ENCODE data around the gene SRPK3.

The SRPK3 gene

DNA sequence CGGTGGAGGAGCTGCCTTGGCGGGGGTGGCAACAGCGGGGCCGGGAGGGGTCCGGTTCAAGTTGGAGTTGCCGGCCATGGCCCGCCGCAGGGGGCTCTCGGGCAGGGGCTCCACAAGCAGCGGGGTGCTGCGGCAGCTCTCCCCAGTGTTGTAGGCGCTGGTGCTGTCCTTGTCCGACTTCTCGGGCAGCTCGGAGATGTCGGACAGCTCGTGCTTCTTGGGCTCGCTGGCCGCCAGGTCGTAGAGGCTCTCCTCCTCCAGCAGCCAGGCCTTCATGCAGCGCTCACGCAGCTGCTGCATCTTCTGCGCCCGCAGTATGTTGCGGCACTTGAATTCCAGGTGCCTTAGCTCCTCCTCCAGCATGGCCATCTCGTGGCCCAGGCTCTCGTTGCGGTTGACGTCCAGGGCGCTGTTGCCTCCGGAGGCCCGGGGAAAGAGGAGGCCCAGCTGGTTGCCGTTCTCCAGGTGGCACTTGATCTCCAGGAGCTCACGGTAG lies 23.3 kb downstream of the SRPK3 start:
- Histone ChIP-seq H3K27me3 (ENCODE audit: insufficient read depth, poor library complexity, severe bottlenecking) (no peaks in the 10 kb centered on the region), H3K4me3 (replicated peaks; ENCODE audit: insufficient read depth, low read length) (no peak overlapping the region), H3K27ac (replicated peaks) (no peak overlapping the region)
- no peak for DNase-seq (ENCODE audit: low read depth in 1 of 2, low spot score in 1 of 2)
- no peak for TF ChIP-seq GABPA (IDR thresholded peaks at IDR 0.05; ENCODE audit: low read depth)
- TF ChIP-seq, protein P1, sequence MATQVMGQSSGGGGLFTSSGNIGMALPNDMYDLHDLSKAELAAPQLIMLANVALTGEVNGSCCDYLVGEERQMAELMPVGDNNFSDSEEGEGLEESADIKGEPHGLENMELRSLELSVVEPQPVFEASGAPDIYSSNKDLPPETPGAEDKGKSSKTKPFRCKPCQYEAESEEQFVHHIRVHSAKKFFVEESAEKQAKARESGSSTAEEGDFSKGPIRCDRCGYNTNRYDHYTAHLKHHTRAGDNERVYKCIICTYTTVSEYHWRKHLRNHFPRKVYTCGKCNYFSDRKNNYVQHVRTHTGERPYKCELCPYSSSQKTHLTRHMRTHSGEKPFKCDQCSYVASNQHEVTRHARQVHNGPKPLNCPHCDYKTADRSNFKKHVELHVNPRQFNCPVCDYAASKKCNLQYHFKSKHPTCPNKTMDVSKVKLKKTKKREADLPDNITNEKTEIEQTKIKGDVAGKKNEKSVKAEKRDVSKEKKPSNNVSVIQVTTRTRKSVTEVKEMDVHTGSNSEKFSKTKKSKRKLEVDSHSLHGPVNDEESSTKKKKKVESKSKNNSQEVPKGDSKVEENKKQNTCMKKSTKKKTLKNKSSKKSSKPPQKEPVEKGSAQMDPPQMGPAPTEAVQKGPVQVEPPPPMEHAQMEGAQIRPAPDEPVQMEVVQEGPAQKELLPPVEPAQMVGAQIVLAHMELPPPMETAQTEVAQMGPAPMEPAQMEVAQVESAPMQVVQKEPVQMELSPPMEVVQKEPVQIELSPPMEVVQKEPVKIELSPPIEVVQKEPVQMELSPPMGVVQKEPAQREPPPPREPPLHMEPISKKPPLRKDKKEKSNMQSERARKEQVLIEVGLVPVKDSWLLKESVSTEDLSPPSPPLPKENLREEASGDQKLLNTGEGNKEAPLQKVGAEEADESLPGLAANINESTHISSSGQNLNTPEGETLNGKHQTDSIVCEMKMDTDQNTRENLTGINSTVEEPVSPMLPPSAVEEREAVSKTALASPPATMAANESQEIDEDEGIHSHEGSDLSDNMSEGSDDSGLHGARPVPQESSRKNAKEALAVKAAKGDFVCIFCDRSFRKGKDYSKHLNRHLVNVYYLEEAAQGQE (IDR thresholded peaks at IDR 0.05; ENCODE audit: insufficient replicate concordance, low read depth): no peak
- no peak for TF ChIP-seq SPI1 (IDR thresholded peaks at IDR 0.05; ENCODE audit: borderline replicate concordance, low read depth)
- TF ChIP-seq, protein P2, sequence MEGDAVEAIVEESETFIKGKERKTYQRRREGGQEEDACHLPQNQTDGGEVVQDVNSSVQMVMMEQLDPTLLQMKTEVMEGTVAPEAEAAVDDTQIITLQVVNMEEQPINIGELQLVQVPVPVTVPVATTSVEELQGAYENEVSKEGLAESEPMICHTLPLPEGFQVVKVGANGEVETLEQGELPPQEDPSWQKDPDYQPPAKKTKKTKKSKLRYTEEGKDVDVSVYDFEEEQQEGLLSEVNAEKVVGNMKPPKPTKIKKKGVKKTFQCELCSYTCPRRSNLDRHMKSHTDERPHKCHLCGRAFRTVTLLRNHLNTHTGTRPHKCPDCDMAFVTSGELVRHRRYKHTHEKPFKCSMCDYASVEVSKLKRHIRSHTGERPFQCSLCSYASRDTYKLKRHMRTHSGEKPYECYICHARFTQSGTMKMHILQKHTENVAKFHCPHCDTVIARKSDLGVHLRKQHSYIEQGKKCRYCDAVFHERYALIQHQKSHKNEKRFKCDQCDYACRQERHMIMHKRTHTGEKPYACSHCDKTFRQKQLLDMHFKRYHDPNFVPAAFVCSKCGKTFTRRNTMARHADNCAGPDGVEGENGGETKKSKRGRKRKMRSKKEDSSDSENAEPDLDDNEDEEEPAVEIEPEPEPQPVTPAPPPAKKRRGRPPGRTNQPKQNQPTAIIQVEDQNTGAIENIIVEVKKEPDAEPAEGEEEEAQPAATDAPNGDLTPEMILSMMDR (IDR thresholded peaks at IDR 0.05; ENCODE audit: insufficient read depth, low read length): no peak
- no peak for TF ChIP-seq POLR2AphosphoS5 (IDR thresholded peaks at IDR 0.05; ENCODE audit: low read depth)

DNA sequence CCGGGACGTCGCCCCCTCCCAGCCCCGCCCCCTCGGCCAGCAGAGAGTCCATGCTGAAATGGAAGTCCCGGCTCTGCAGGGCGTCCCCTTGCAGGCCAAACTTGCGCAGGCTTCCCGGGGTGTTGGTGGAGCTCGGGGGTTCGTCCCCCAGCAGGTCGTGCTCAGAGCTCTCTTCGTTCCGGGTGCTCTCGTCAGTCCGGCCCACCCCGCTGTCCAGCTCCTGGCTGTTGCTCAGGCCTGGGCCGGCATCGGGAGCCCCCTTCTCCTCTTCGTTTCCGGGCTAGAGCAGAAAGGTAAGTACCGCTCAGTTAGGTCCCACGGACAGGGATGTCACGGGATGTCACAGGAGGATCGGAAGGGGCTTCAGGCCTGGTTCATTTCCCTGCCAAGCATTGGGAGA lies 23.8 kb downstream of the SRPK3 start:
- no peak for TF ChIP-seq SPI1 (IDR thresholded peaks at IDR 0.05; ENCODE audit: borderline replicate concordance, low read depth)
- no peak for TF ChIP-seq GABPA (IDR thresholded peaks at IDR 0.05; ENCODE audit: low read depth)
- TF ChIP-seq, protein P2 (IDR thresholded peaks at IDR 0.05; ENCODE audit: insufficient read depth, low read length): no peak
- no peak for TF ChIP-seq POLR2AphosphoS5 (IDR thresholded peaks at IDR 0.05; ENCODE audit: low read depth)
- TF ChIP-seq, protein P1 (IDR thresholded peaks at IDR 0.05; ENCODE audit: insufficient replicate concordance, low read depth): no peak
- Histone ChIP-seq H3K27ac (replicated peaks) (no peak overlapping the region), H3K4me3 (replicated peaks; ENCODE audit: insufficient read depth, low read length) (no peak overlapping the region), H3K27me3 (ENCODE audit: insufficient read depth, poor library complexity, severe bottlenecking) (no peaks in the 10 kb centered on the region)
- no peak for DNase-seq (ENCODE audit: low read depth in 1 of 2, low spot score in 1 of 2)

DNA sequence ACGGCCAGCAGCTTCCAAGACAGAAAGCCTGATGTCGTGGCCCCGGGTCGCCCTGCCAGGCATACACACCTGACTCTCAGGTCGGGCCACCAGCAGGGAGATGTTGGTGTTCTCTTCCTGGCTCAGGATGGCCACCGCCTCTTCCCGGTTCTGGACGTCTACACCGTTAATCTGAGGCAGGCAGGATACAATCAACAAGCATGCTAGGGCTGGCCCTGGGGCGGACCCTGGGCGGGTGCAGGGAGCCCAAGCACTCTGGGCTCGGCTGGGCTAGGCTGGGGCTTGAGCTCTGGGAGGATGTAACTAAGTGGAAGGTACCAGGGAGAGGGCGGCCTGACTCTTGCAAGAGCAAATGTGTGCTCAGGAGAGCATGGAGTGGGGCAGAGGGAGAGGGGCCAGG lies 24.6 kb downstream of the SRPK3 start:
- no peaks in the 10 kb centered on the region for H3K27me3 ChIP-seq (ENCODE audit: insufficient read depth, poor library complexity, severe bottlenecking)
- no peak overlapping the region for H3K27ac ChIP-seq (replicated peaks)
- H3K4me3 ChIP-seq (replicated peaks; ENCODE audit: insufficient read depth, low read length): no peak overlapping the region
- no peak for DNase-seq (ENCODE audit: low read depth in 1 of 2, low spot score in 1 of 2)
- TF ChIP-seq, protein P1 (IDR thresholded peaks at IDR 0.05; ENCODE audit: insufficient replicate concordance, low read depth): no peak
- TF ChIP-seq GABPA (IDR thresholded peaks at IDR 0.05; ENCODE audit: low read depth) (no peak), SPI1 (IDR thresholded peaks at IDR 0.05; ENCODE audit: borderline replicate concordance, low read depth) (no peak), POLR2AphosphoS5 (IDR thresholded peaks at IDR 0.05; ENCODE audit: low read depth) (no peak)
- TF ChIP-seq, protein P2 (IDR thresholded peaks at IDR 0.05; ENCODE audit: insufficient read depth, low read length): no peak
